ENCODE results near the gene RXFP1.

RXFP1 gene

DNA sequence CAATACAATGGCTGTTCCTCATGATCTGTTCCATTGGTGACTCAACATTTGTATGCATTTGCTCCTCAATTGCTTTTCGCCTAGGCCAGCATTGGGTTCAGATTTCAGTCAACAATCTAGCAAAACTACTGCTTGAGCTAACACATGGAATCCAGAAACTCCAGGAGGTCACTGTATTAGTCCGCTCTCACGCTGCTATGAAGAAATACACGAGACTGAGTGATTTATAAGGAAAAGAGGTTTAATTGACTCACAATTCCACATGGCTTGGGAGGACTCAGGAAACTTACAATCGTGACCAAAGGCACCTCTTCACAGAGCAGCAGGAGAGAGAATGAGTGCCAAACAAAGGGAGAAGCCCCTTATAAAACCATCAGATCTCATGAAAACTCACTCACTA lies 67.1 kb downstream of the RXFP1 start:
- no peaks in the 10 kb centered on the region for H4K20me1 ChIP-seq (ENCODE audit: low read depth, low read length)
- no peaks in the 10 kb centered on the region for H3K27me3 ChIP-seq (ENCODE audit: low read length)
- H3F3A ChIP-seq (ENCODE audit: insufficient read depth), result no peaks in the 10 kb centered on the region
- H2AFZ ChIP-seq (ENCODE audit: low read depth, low read length, severe bottlenecking), result no peak overlapping the region
- no peak for TF ChIP-seq EZH2phosphoT487 (conservative IDR thresholded peaks at IDR 0.05; ENCODE audit: low read length)
- TF ChIP-seq, protein P1, sequence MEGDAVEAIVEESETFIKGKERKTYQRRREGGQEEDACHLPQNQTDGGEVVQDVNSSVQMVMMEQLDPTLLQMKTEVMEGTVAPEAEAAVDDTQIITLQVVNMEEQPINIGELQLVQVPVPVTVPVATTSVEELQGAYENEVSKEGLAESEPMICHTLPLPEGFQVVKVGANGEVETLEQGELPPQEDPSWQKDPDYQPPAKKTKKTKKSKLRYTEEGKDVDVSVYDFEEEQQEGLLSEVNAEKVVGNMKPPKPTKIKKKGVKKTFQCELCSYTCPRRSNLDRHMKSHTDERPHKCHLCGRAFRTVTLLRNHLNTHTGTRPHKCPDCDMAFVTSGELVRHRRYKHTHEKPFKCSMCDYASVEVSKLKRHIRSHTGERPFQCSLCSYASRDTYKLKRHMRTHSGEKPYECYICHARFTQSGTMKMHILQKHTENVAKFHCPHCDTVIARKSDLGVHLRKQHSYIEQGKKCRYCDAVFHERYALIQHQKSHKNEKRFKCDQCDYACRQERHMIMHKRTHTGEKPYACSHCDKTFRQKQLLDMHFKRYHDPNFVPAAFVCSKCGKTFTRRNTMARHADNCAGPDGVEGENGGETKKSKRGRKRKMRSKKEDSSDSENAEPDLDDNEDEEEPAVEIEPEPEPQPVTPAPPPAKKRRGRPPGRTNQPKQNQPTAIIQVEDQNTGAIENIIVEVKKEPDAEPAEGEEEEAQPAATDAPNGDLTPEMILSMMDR (IDR thresholded peaks at IDR 0.05; ENCODE audit: insufficient read depth, low read length, poor library complexity, severe bottlenecking), result no peak
- no peaks in the 10 kb centered on the region for H3K9me2 ChIP-seq (replicated peaks; ENCODE audit: insufficient read depth, low read length)
- no peaks in the 10 kb centered on the region for H3K36me3 ChIP-seq (ENCODE audit: low read length)
- H3K9ac ChIP-seq (ENCODE audit: low read length), result no peak overlapping the region
- no peak overlapping the region for H3K4me2 ChIP-seq (ENCODE audit: low read depth, low read length, poor library complexity, severe bottlenecking)
- no peaks in the 10 kb centered on the region for H3K9me3 ChIP-seq (ENCODE audit: insufficient read depth, low read length)
- no peak overlapping the region for H3K4me3 ChIP-seq (ENCODE audit: insufficient read depth, low read length, poor library complexity, severe bottlenecking)
- no peaks in the 10 kb centered on the region for H3K79me2 ChIP-seq (ENCODE audit: insufficient read depth, low read length)
- H3K27ac ChIP-seq (ENCODE audit: low read depth, low read length), result no peak overlapping the region

DNA sequence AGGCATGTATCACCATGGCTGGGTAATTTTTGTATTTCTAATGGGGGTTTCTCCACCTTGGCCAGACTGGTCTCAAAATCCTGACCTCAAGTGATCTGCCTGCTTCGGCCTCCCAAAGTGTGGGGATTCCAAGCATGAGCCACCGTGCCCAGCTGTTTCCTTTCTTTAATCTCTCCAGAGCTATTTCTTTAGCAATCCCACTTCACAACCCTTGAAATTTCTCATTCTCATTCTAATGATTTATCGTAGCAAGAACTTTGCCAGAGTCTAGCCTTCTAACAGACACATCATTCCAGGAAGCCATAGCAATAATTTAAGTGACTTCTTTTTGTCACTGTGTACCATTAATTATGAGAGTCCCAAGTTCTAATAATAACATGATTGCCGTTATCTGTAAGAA lies 68.6 kb downstream of the RXFP1 start:
- no peak for TF ChIP-seq EZH2phosphoT487 (conservative IDR thresholded peaks at IDR 0.05; ENCODE audit: low read length)
- TF ChIP-seq, protein P1 (IDR thresholded peaks at IDR 0.05; ENCODE audit: insufficient read depth, low read length, poor library complexity, severe bottlenecking), result no peak
- H2AFZ ChIP-seq (ENCODE audit: low read depth, low read length, severe bottlenecking), result no peak overlapping the region
- H3K27me3 ChIP-seq (ENCODE audit: low read length), result no peaks in the 10 kb centered on the region
- H3F3A ChIP-seq (ENCODE audit: insufficient read depth), result no peaks in the 10 kb centered on the region
- H3K4me3 ChIP-seq (ENCODE audit: insufficient read depth, low read length, poor library complexity, severe bottlenecking), result no peak overlapping the region
- no peak overlapping the region for H3K9ac ChIP-seq (ENCODE audit: low read length)
- no peaks in the 10 kb centered on the region for H3K79me2 ChIP-seq (ENCODE audit: insufficient read depth, low read length)
- H3K36me3 ChIP-seq (ENCODE audit: low read length), result no peaks in the 10 kb centered on the region
- no peaks in the 10 kb centered on the region for H3K9me2 ChIP-seq (replicated peaks; ENCODE audit: insufficient read depth, low read length)
- no peaks in the 10 kb centered on the region for H4K20me1 ChIP-seq (ENCODE audit: low read depth, low read length)
- no peak overlapping the region for H3K4me2 ChIP-seq (ENCODE audit: low read depth, low read length, poor library complexity, severe bottlenecking)
- H3K27ac ChIP-seq (ENCODE audit: low read depth, low read length), result no peak overlapping the region
- no peaks in the 10 kb centered on the region for H3K9me3 ChIP-seq (ENCODE audit: insufficient read depth, low read length)

DNA sequence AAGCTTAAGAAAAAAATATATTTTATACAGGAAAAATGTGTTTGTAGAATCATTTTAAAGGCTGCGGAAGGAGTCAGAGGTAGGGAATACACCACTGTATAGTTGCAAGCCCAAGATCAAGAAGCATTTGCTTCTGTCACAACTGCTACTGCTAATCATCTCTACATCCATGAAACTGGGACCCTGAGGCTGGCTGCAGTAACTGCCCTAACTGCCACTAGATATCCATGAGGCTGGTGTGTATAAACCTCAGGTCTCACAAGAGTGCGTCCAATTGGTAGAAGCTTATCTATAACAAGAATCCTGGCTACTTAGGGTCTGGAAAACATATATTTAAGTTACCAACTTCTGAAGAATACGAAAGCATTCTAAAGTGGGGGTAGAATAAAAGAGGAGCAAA lies 69.1 kb downstream of the RXFP1 start:
- Histone ChIP-seq H3K27me3 (ENCODE audit: low read length) (no peaks in the 10 kb centered on the region), H3F3A (ENCODE audit: insufficient read depth) (no peaks in the 10 kb centered on the region), H3K9ac (ENCODE audit: low read length) (no peak overlapping the region), H3K36me3 (ENCODE audit: low read length) (no peaks in the 10 kb centered on the region), H3K4me2 (ENCODE audit: low read depth, low read length, poor library complexity, severe bottlenecking) (no peak overlapping the region), H4K20me1 (ENCODE audit: low read depth, low read length) (no peaks in the 10 kb centered on the region), H3K9me3 (ENCODE audit: insufficient read depth, low read length) (no peaks in the 10 kb centered on the region), H3K79me2 (ENCODE audit: insufficient read depth, low read length) (no peaks in the 10 kb centered on the region), H3K27ac (ENCODE audit: low read depth, low read length) (no peak overlapping the region), H3K4me3 (ENCODE audit: insufficient read depth, low read length, poor library complexity, severe bottlenecking) (no peak overlapping the region), H3K9me2 (replicated peaks; ENCODE audit: insufficient read depth, low read length) (no peaks in the 10 kb centered on the region), H2AFZ (ENCODE audit: low read depth, low read length, severe bottlenecking) (no peak overlapping the region)
- no peak for TF ChIP-seq EZH2phosphoT487 (conservative IDR thresholded peaks at IDR 0.05; ENCODE audit: low read length)
- TF ChIP-seq, protein P1 (IDR thresholded peaks at IDR 0.05; ENCODE audit: insufficient read depth, low read length, poor library complexity, severe bottlenecking), result no peak

All from SU-DHL-6 (cell line).